GM13976 (cell line): ENCODE results near the gene PHLDB2.

ENCODE experiments used
- DNase-seq: peaks from one replicate; pipeline ENCODE4 v3.0.0; 2012; ENCODE audit warnings: low spot score
- CTCF ChIP-seq: IDR thresholded peaks from 2 replicates; pipeline ENCODE4 v1.5.1; 2012; ENCODE audit warnings: borderline replicate concordance, mild to moderate bottlenecking; ENCODE audit not compliant: insufficient read depth; ENCODE audit errors: extremely low read depth, missing control alignments, control extremely low read depth
- in situ Hi-C: fragments of 300-500 bp; cut with MboI; formaldehyde crosslinking; loops from one replicate; pipeline ENCODE4 v1.12.0; 2022; ENCODE audit warnings: low sequenced_read_pairs, mixed read lengths, inconsistent platforms; ENCODE audit not compliant: unreplicated experiment

Gene PHLDB2

GRCh38 chr3:111913163-111913763 lies 54.2 kb downstream of the PHLDB2 start:
- no peak for TF ChIP-seq CTCF
- in situ Hi-C loops, result no loop called here
- no peak for DNase-seq

GRCh38 chr3:111915905-111916304 lies 56.8 kb downstream of the PHLDB2 start:
- no peak for DNase-seq
- TF ChIP-seq CTCF, result no peak
- in situ Hi-C loops, result no loop called here

- no peak for TF ChIP-seq CTCF
- in situ Hi-C loops, result no loop called here
- DNase-seq, result no peak
Observed at GRCh38 chr3:111917300-111917699, 58.2 kb downstream of the PHLDB2 start.

GRCh38 chr3:111919370-111920065 lies 60.5 kb downstream of the PHLDB2 start:
- no peak for DNase-seq
- no peak for TF ChIP-seq CTCF
- in situ Hi-C loops, result no loop called here

GRCh38 chr3:111921181-111921580 lies 62.1 kb downstream of the PHLDB2 start:
- TF ChIP-seq CTCF, result no peak
- in situ Hi-C loops, result no loop called here
- DNase-seq, result no peak

GRCh38 chr3:111923095-111923771 lies 64.2 kb downstream of the PHLDB2 start:
- no peak for TF ChIP-seq CTCF
- in situ Hi-C loops, result no loop called here
- DNase-seq, result no peak
